ENCODE data around the gene MAST4. TPM values are rescaled to one million over a fixed set of nuclear protein-coding genes. Genes with fewer than 3 reads are reported as not detected.

MAST4 gene
- total and polyA plus RNA-seq, 4 donors, result 3.7 to 9.5 (median 6.5) TPM

GRCh38 chr5:66863243-66864170 is 267.3 kb downstream of the MAST4 start (continued):
- TF ChIP-seq SP1 (IDR thresholded peaks at IDR 0.05) (no peak), FOXA1 (IDR thresholded peaks at IDR 0.05) (no peak), NR2F2 (IDR thresholded peaks at IDR 0.05) (no peak), HNF4G (IDR thresholded peaks at IDR 0.05) (no peak), HNF4A (conservative IDR thresholded peaks at IDR 0.05) (no peak), TAF1 (conservative IDR thresholded peaks at IDR 0.05) (no peak)

GRCh38 chr5:66864240-66864884 is 268.2 kb downstream of the MAST4 start:
- no peaks in the 10 kb centered on the region for H3K4me1 ChIP-seq (ENCODE audit: control insufficient read depth in 4 of 4, insufficient read depth in 4 of 4, low read length in 3 of 4)
- no peak overlapping the region for H3K4me3 ChIP-seq (ENCODE audit: low read depth in 1 of 3, low read length in 3 of 3)
- no peak for DNase-seq (ENCODE audit: low spot score)
- H3K9me3 ChIP-seq (ENCODE audit: control insufficient read depth in 4 of 4, low read length in 3 of 4), result no peaks in the 10 kb centered on the region
- no peaks in the 10 kb centered on the region for H3K27me3 ChIP-seq (ENCODE audit: control insufficient read depth in 4 of 4, insufficient read depth in 4 of 4, low read length in 3 of 4)
- no peaks in the 10 kb centered on the region for H3K36me3 ChIP-seq (ENCODE audit: control insufficient read depth in 4 of 4, insufficient read depth in 3 of 4, low read depth in 1 of 4, low read length in 3 of 4)
- no peak for TF ChIP-seq JUND (IDR thresholded peaks at IDR 0.05)
- peak; percentile 36 to 88 for TF ChIP-seq RAD21 (IDR thresholded peaks at IDR 0.05)
- 74% methylated on average over 10 of the region's 10 CpGs for WGBS
- no peak overlapping the region for H3K9ac ChIP-seq (ENCODE audit: low read depth in 1 of 2, low read length in 2 of 2)
- H3K27ac ChIP-seq (ENCODE audit: low read depth in 1 of 2, low read length in 2 of 2), result no peak overlapping the region

GRCh38 chr5:66867618-66868322 is 271.6 kb downstream of the MAST4 start:
- H3K9ac ChIP-seq (ENCODE audit: low read depth in 1 of 2, low read length in 2 of 2), result no peak overlapping the region
- TF ChIP-seq ATF3 (IDR thresholded peaks at IDR 0.05), result no peak
- no peak for TF ChIP-seq JUND (IDR thresholded peaks at IDR 0.05)
- no peak for TF ChIP-seq EGR1 (IDR thresholded peaks at IDR 0.05; ENCODE audit: low read depth in 2 of 2)
- no peak for TF ChIP-seq FOXA2 (IDR thresholded peaks at IDR 0.05)
- TF ChIP-seq NR2F2 (IDR thresholded peaks at IDR 0.05), result no peak
- no peak for TF ChIP-seq HNF4G (IDR thresholded peaks at IDR 0.05)
- no peak for TF ChIP-seq SP1 (IDR thresholded peaks at IDR 0.05)
- TF ChIP-seq CTCF (IDR thresholded peaks at IDR 0.05; ENCODE audit: low read depth, low read length, missing input control), result no peak
- no peak for TF ChIP-seq RXRA (IDR thresholded peaks at IDR 0.05)
- TF ChIP-seq RAD21 (IDR thresholded peaks at IDR 0.05), result no peak
- no peak for TF ChIP-seq HNF4A (conservative IDR thresholded peaks at IDR 0.05)
- no peak for TF ChIP-seq REST (IDR thresholded peaks at IDR 0.05)
- no peak for TF ChIP-seq MAX (IDR thresholded peaks at IDR 0.05)
- no peak for TF ChIP-seq GABPA (IDR thresholded peaks at IDR 0.05 in 1 of 2, conservative IDR thresholded peaks at IDR 0.05 in 1 of 2)
- TF ChIP-seq TAF1 (conservative IDR thresholded peaks at IDR 0.05), result no peak
- TF ChIP-seq FOXA1 (IDR thresholded peaks at IDR 0.05), result no peak
- TF ChIP-seq YY1 (IDR thresholded peaks at IDR 0.05), result no peak
- TF ChIP-seq ZBTB33 (IDR thresholded peaks at IDR 0.05), result no peak
- H3K27me3 ChIP-seq (ENCODE audit: control insufficient read depth in 4 of 4, insufficient read depth in 4 of 4, low read length in 3 of 4), result no peaks in the 10 kb centered on the region
- H3K9me3 ChIP-seq (ENCODE audit: control insufficient read depth in 4 of 4, low read length in 3 of 4), result no peaks in the 10 kb centered on the region
- no peaks in the 10 kb centered on the region for H3K36me3 ChIP-seq (ENCODE audit: control insufficient read depth in 4 of 4, insufficient read depth in 3 of 4, low read depth in 1 of 4, low read length in 3 of 4)
- 88% methylated on average over 1 of the region's 1 CpG for WGBS
- no peak overlapping the region for H3K4me3 ChIP-seq (ENCODE audit: low read depth in 1 of 3, low read length in 3 of 3)
- H3K4me1 ChIP-seq (ENCODE audit: control insufficient read depth in 4 of 4, insufficient read depth in 4 of 4, low read length in 3 of 4), result no peaks in the 10 kb centered on the region
- DNase-seq (ENCODE audit: low spot score), result no peak
- no peak overlapping the region for H3K27ac ChIP-seq (ENCODE audit: low read depth in 1 of 2, low read length in 2 of 2)

All from liver (tissue), 9 donors.